HCT116 (cell line): Measurements from ENCODE around the gene RIN1. TPM values are rescaled to one million over a fixed set of nuclear protein-coding genes. Genes with fewer than 3 reads are reported as not detected.

Experiments
- ATAC-seq: fragments of 200-7000 bp; cut with Tn5 transposase; 2 replicates; pipeline ENCODE4 v1.9.1; 2020; ENCODE audit warnings: mild to moderate bottlenecking, moderate library complexity
- BruUV-seq: library from RNA; stranded (reverse); fragments of 400-500 nt; replicated peaks from 2 replicates; lab custom pipeline; 2021; lab: Mats Ljungman, UMichigan
- CTCF ChIA-PET: fragments of 300-600 bp; sonication (Branson Sonifier 250); formaldehyde crosslinking; loops from one replicate; lab custom pipeline; 2021; ENCODE audit warnings: antibody characterized with exemption; lab: Charles Lee
- POLR2A ChIA-PET: fragments of 300-600, 350-600 bp; sonication (Branson Sonifier 250); formaldehyde crosslinking; loops from one replicate; lab custom pipeline; 2021; ENCODE audit warnings: antibody characterized with exemption; lab: Charles Lee
- RAD21 ChIA-PET, 2 experiments: fragments of 300-600 bp; sonication (Branson Sonifier 250); formaldehyde crosslinking; loops; one replicate each; lab custom pipeline; 2023; ENCODE audit warnings: low total read pairs in 2 of 2; ENCODE audit not compliant: uncharacterized antibody in 2 of 2, unreplicated experiment in 2 of 2, low non-redundant PET in 1 of 2; lab: Charles Lee
- DNase-seq: peaks from one replicate; pipeline ENCODE4 v3.0.0-alpha.2; 2010; ENCODE audit warnings: low read depth, low spot score
- H2AFZ ChIP-seq: fragments of 200-600 bp; shearing (Covaris generic), sonication (generic); 2 replicates; pipeline ENCODE4 v1.6.1; 2017; ENCODE audit warnings: low read depth, mixed run types, mixed read lengths, antibody characterized with exemption, low read length; ENCODE audit not compliant: poor library complexity, severe bottlenecking
- H3K27ac ChIP-seq: 2 replicates; pipeline ENCODE4 v1.5.1; 2012; ENCODE audit warnings: low read depth, low read length
- H3K27me3 ChIP-seq: fragments of 200-600 bp; sonication (generic); 2 replicates; pipeline ENCODE4 v1.6.1; 2016; ENCODE audit warnings: mixed run types, low read length, mixed read lengths; ENCODE audit not compliant: insufficient read depth
- H3K36me3 ChIP-seq, 2 experiments: fragments of 200-500 bp in 1 of 2; fragments of 200-600 bp in 1 of 2; sonication (Bioruptor generic) in 1 of 2; sonication (generic) in 1 of 2; 2 replicates each; pipeline versions ENCODE4 v1.5.1 to v1.6.1; 2014 to 2016; ENCODE audit warnings: low read length in 2 of 2, inconsistent platforms in 1 of 2, mixed read lengths in 1 of 2, mixed run types in 1 of 2; ENCODE audit not compliant: insufficient read depth in 2 of 2, control insufficient read depth in 1 of 2
- H3K4me1 ChIP-seq, 2 experiments: fragments of 200-600 bp in 1 of 2; sonication (generic) in 1 of 2; 2 replicates each; pipeline versions ENCODE4 v1.5.1 to v1.6.1; 2012 to 2017; ENCODE audit warnings: low read length in 2 of 2, inconsistent platforms in 1 of 2, mild to moderate bottlenecking in 1 of 2, mixed read lengths in 1 of 2, mixed run types in 1 of 2, moderate library complexity in 1 of 2; ENCODE audit not compliant: insufficient read depth in 2 of 2, control insufficient read depth in 1 of 2
- H3K4me2 ChIP-seq: fragments of 200-600 bp; sonication (generic); 2 replicates; pipeline ENCODE4 v1.6.1; 2017; ENCODE audit warnings: mixed run types, low read length, mixed read lengths
- H3K4me3 ChIP-seq, 2 experiments: fragments of 200-600 bp in 1 of 2; sonication (generic) in 1 of 2; replicated peaks in 1 of 2; 2 replicates each; pipeline ENCODE4 v1.5.1; 2011 to 2016; ENCODE audit warnings: low read length in 2 of 2, control low read depth in 1 of 2, low read depth in 1 of 2, mild to moderate bottlenecking in 1 of 2, mixed read lengths in 1 of 2, mixed run types in 1 of 2
- H3K79me2 ChIP-seq: fragments of 200-600 bp; sonication (generic); 2 replicates; pipeline ENCODE4 v1.6.1; 2017; ENCODE audit warnings: mild to moderate bottlenecking, mixed run types, low read length, moderate library complexity, mixed read lengths; ENCODE audit not compliant: insufficient read depth
- H3K9ac ChIP-seq: fragments of 200-600 bp; sonication (generic); 2 replicates; pipeline ENCODE4 v1.6.1; 2016; ENCODE audit warnings: low read length, mixed read lengths
- H3K9me2 ChIP-seq: fragments of 200-600 bp; sonication (generic), shearing (Covaris generic); 2 replicates; pipeline ENCODE4 v1.6.1; 2017; ENCODE audit warnings: mixed run types, mild to moderate bottlenecking, moderate library complexity; ENCODE audit not compliant: insufficient read depth
- H3K9me3 ChIP-seq, 2 experiments: fragments of 200-500 bp in 1 of 2; fragments of 200-600 bp in 1 of 2; sonication (Bioruptor generic) in 1 of 2; sonication (generic) in 1 of 2; 2 replicates each; pipeline ENCODE4 v1.6.1; 2014 to 2017; ENCODE audit warnings: low read length in 2 of 2, mixed read lengths in 2 of 2, inconsistent platforms in 1 of 2, low read depth in 1 of 2, mild to moderate bottlenecking in 1 of 2, mixed run types in 1 of 2, moderate library complexity in 1 of 2; ENCODE audit not compliant: control insufficient read depth in 1 of 2, insufficient read depth in 1 of 2
- H4K20me1 ChIP-seq: fragments of 200-600 bp; sonication (generic), shearing (Covaris generic); 2 replicates; pipeline ENCODE4 v1.6.1; 2017; ENCODE audit warnings: mixed run types, mild to moderate bottlenecking, moderate library complexity; ENCODE audit not compliant: insufficient read depth
- ATF3 ChIP-seq: IDR thresholded peaks from 2 replicates; pipeline ENCODE4 v1.6.1; 2012
- POLR2A ChIP-seq: IDR thresholded peaks from 2 replicates; pipeline ENCODE4 v1.7.0; 2011; ENCODE audit warnings: borderline replicate concordance; ENCODE audit not compliant: insufficient read depth, insufficient read length; ENCODE audit errors: extremely low read depth
- SRF ChIP-seq: IDR thresholded peaks from 2 replicates; pipeline ENCODE4 v1.6.1; 2012; ENCODE audit warnings: low read depth
- TCF7L2 ChIP-seq: IDR thresholded peaks from 2 replicates; pipeline ENCODE4 v1.7.0; 2011; ENCODE audit warnings: borderline replicate concordance, inconsistent platforms; ENCODE audit not compliant: insufficient read depth, insufficient read length; ENCODE audit errors: extremely low read depth
- ZBTB33 ChIP-seq: IDR thresholded peaks from 2 replicates; pipeline ENCODE4 v1.6.1; 2011; ENCODE audit warnings: mild to moderate bottlenecking, low read length, moderate library complexity; ENCODE audit not compliant: insufficient replicate concordance; ENCODE audit errors: extremely low read depth
- ZFX ChIP-seq: fragments of 450-650 bp; IDR thresholded peaks from 2 replicates; pipeline ENCODE4 v1.6.1; 2017
- intact Hi-C: fragments of 100-400 bp; cut with micrococcal nuclease; formaldehyde crosslinking; loops from 2 replicates; pipeline ENCODE4 v1.10.0; 2022
- total RNA-seq: library from RNA; stranded (reverse); gene quantifications from one replicate; pipeline ENCODE4 v1.2.1, GENCODE V29; 2021; ENCODE audit not compliant: unreplicated experiment

The RIN1 gene
- total RNA-seq, 1 experiment from 2014 or later, result 38.7 TPM

GRCh38 chr11:66349084-66349386 is 12.8 kb upstream of the RIN1 start:
- ChIA-PET CTCF (interaction anchor here (1.0 to 2.0 kb wide), 2 partner anchors 15 to 37 kb away, joined by 3 to 5 read pairs; no protein-coding TSS in a partner anchor), POLR2A (no interaction called here), RAD21 (no interaction called here)
- no peaks in the 10 kb centered on the region; a peak in 1 of 4 replicates for H3K36me3 ChIP-seq
- no peak overlapping the region for H2AFZ ChIP-seq
- no peak overlapping the region for H3K9ac ChIP-seq
- H3K4me3 ChIP-seq, result no peak overlapping the region
- H3K9me3 ChIP-seq, result no peaks in the 10 kb centered on the region
- no peak for TF ChIP-seq ZBTB33
- no peak for TF ChIP-seq TCF7L2
- no peak for TF ChIP-seq ATF3
- TF ChIP-seq ZFX, result no peak
- no peak for TF ChIP-seq POLR2A
- TF ChIP-seq SRF, result no peak
- H3K4me2 ChIP-seq, result peak overlapping the region; percentile 85; the same call in 1 of the 2 replicates
- no peaks in the 10 kb centered on the region for H3K27me3 ChIP-seq
- H3K4me1 ChIP-seq, result peaks cover 10 to 28% of the 10 kb centered on the region in 2 experiments
- DNase-seq, result no peak
- BruUV-seq, result no TSS peak
- H3K27ac ChIP-seq, result no peak overlapping the region
- intact Hi-C loops, result no loop called here
- H3K79me2 ChIP-seq, result peaks cover 7% of the 10 kb centered on the region
- no peaks in the 10 kb centered on the region for H4K20me1 ChIP-seq
- no peak for ATAC-seq
- no peaks in the 10 kb centered on the region for H3K9me2 ChIP-seq
